ENCODE results near the gene FRAT1.
"Not testable (repeated sequence)": the region's sequence is repeated elsewhere in the genome, so short reads cannot be mapped to it uniquely, and the experiment has no call there.

The FRAT1 gene, protein sequence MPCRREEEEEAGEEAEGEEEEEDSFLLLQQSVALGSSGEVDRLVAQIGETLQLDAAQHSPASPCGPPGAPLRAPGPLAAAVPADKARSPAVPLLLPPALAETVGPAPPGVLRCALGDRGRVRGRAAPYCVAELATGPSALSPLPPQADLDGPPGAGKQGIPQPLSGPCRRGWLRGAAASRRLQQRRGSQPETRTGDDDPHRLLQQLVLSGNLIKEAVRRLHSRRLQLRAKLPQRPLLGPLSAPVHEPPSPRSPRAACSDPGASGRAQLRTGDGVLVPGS

DNA sequence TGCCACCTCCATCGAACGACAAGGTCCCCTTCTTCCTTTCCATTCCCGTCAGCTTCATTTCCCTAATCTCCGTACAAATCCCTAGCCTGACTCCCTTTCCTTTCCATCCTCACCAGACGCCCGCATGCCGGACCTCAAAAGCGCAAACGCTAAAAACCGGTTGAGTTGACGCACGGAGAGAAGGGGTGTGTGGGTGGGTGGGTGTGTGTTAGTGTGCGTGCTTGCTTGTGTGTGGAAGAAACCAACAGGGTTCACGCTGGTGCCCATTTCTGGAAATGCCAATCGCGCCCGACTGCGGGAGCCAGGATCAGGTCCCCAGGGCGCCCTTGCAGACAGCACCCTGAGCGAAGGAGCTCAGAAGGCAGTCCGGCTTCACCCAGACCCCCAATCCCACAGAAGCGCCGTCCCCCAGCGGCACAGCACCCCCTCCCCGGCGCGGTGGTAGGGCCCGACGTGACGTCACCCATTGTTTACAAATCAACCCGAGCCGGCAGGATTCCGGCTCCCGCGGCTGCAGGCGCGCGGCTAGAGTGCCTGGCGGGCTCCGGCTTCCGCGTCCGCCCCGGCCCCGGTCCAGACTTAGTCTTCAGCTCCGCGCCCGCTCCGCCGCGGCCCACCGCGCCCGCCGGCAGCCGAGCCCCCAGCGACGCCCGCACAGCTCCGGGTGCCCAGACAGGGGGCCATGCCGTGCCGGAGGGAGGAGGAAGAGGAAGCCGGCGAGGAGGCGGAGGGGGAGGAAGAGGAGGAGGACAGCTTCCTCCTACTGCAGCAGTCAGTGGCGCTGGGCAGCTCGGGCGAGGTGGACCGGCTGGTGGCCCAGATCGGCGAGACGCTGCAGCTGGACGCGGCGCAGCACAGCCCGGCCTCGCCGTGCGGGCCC, at the start of gene FRAT1:
FRAT1 (plus strand) TSS at position 500 of the 880 bp plus-strand sequence; CDS start at position 683, 183 bp downstream.
- peak; percentile 74 for DNase-seq (ENCODE audit: low read depth)

- no peak for DNase-seq (ENCODE audit: low read depth)
Observed at GRCh38 chr10:97270523-97271154, 48.4 kb upstream of the FRAT1 start.

DNA sequence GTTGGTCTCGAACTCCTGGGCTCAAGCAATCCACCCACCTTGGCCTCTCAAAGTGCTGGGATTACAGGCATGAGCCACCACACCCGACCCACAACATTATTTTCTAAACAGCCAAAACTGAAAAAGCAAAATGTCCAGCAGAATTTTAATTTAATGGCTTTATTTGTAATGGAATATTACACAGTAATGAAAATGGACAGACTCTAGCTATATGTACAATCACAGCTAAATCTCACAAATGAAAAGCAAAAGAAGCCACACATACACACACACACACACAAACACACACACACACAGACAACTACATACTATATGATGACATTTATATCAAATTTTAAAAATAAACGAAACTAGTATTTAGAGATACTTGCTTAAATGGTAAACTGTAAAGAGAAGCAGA, 45.4 kb upstream of the FRAT1 start:
- DNase-seq (ENCODE audit: low read depth): no peak

DNA sequence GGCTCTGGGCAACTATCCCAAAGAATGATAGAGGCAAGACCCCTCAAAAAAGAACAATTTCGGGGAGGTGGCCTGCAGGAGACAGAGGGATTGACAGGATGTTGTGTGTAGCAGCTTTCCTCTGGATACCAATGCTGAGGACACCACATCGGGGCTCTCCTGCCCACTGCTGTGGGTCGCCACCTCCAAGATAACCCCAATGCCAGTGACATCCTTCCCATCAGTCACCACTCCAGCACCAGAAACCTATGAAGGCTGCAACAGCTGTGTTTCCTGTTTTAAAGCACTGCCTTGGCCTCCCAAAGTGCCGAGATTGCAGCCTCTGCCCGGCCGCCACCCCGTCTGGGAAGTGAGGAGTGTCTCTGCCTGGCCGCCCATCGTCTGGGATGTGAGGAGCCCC, 44.2 kb upstream of the FRAT1 start:
- no peak for DNase-seq (ENCODE audit: low read depth)

GRCh38 chr10:97277551-97277950, 41.5 kb upstream of the FRAT1 start:
- no peak for DNase-seq (ENCODE audit: low read depth)

DNA sequence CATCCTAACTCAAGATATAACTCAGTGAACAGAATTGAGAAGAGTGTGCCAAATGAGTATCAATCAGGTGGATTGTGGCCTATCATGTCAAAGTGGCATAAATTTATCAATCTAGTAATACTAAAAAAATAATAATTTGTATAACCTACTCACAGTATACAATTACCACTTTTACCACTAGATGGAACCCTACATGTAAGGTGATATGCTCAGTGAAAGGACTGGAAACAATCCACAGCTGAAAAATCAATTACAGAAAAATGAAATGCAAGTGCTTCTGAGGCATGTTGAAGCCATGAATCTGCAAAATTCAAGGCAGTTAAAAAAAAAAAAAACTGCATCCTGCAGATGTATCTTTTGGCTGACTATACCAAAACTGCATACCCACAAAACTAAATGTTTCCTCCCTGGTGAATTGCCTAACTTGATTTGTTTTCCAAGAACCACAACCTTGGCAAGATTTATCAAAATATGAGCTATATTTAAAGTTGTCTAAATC, 40.5 kb upstream of the FRAT1 start:
- peak; percentile 87 for DNase-seq (ENCODE audit: low read depth)

DNA sequence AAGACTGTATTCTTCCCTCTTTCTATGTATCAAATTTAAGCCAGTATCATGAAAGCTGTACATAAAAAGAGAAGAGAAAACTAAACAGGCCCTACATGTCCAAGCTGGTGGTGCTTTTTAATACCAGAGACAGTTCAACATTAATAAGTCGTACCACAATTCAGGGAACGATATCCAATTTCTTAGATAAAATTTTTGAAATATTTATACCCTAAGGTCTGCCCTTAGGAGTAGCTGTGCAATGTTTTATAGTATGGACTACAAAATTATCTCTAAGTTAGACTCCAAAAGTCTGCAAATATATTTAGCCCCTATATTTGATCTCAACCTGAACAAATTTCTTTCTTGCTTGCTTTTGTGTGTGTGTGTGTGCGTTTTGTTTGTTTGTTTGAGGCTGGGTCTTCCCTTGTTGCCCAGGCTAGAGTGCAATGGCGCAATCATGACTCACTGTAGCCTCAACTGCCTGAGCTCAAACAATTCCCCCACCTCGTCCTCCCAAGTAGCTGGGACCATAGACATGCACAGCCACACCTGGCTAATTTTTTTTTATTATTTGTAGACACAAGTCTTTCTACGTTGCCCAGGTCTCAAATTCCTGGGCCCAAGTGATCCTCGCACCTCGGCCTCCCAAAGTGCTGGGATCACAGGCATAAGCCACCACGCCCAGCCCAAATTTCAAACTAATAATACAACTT, 39.8 kb upstream of the FRAT1 start:
- no peak for DNase-seq (ENCODE audit: low read depth)

DNA sequence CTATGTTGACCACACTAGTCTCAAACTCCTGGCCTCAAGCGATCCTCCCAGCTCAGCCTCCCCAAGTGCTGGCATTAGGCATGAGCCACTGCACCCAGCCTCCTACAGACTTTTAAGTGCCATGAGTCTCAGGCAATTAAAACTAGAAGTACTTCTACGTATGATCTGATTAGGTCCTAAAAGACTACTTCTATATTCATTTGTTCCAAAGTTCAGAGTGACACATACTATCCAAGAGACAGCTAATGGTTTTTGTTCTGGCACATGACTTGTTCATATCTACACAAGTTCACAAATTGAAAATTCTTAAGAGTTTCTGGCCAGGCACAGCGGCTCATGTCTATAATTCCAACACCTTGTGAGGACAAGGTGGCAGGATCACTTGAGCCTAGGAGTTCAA, 38.3 kb upstream of the FRAT1 start:
- no peak for DNase-seq (ENCODE audit: low read depth)

DNA sequence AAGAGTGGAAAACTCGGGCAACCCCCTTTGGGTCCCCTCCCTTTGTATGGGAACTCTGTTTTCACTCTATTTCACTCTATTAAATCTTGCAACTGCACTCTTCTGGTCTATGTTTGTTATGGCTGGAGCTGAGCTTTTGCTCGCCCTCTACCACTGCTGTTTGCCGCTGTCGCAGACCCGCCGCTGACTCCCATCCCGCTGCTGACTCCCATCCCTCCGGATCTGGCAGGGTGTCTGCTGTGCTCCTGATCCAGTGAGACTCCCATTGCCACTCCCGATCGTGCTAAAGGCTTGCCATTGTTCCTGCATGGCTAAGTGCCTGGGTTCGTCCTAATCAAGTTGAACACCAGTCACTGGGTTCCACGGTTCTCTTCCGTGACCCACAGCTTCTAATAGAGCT, 29.0 kb upstream of the FRAT1 start:
- not testable (repeated sequence) for DNase-seq (ENCODE audit: low read depth)

GRCh38 chr10:97290576-97291356, 28.3 kb upstream of the FRAT1 start:
- DNase-seq (ENCODE audit: low read depth): not testable (repeated sequence)

GRCh38 chr10:97291357-97292096, 27.5 kb upstream of the FRAT1 start:
- DNase-seq (ENCODE audit: low read depth): no peak

DNA sequence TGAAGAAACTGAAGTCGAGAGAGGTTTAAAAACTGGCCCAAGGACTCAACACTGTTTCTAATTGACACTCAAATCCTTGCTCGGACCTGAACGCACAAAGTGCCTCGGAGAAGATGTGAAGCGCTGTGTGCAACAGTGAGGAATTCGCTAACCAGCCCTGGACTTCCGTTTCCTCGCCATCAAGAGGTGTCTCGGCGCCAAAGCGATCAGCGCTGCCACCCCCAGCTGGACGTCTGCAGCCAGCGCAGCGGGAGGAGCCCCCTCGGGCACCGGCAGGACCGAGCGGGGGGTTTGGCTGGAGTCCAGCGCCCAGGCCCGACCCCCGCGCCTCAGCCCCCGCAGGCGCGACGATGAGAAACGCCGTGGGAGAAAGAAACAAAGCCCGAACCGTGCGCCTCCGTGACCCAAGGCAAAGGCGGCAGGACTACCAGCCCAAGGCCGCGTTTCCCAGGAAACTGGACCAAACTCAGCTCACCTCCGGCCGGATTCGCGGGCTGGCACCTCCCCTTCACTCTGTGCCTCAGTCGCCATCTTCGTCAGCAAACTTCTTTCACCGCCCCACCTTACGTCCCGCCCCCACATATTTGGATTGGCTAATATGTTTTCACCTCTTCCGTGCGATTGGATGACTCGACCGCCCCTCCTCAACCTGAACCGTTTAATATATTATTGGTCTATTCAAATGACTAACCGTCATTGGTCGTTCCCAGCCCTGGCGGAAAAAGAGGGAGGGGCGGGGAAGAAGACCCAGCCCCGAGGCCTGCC, 26.8 kb upstream of the FRAT1 start, which contains the start of gene ARHGAP19:
ARHGAP19 (minus strand) TSS at position 541 of the 765 bp plus-strand sequence; CDS start at position 531, 10 bp downstream.
- peak; percentile 98 for DNase-seq (ENCODE audit: low read depth)

DNA sequence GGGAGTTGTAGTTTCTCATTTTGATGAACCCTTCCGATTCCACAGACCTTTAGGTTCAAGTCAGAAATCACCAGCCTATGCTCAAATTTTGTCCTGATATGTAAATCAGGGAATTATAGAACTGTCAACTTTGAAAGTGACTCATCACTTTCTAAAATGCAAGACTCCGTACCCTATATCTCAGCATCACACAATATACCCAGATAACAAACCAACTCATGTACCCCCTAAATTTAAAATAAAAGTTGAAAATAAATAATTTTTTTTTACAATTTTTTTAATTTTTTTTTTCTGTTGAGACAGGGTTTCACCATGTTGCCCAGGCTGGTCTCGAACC, 26.2 kb upstream of the FRAT1 start:
- no peak for DNase-seq (ENCODE audit: low read depth)

DNA sequence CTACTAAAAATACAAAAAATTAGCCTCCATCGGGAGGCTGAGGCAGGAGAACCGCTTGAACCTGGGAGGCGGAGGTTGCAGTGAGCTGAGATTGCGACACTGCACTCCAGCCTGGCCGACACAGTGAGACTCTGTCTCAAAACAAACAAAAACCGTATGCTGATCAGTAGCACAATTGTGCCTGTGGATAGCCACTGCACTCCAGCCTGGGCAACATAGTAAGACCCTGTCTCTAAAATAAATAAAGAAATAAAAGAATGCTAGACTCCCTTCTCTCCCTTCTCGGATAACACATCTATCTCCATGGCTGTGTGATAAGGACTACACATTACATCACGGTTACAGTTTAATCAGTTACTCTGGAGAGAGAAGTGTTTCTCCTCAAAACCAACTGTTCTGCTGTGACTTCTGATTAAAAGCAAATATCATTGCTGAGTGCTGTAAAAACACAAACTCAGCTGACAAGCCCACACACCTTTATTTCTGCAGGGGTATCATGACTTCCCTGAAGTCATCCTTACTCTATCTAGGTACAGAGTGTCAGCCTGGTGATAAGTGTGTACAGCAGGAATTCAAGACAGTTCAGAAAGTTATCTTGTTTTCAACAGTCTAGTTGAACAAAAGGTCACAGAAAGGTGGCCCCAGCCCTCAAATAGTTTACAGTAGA, 21.4 kb upstream of the FRAT1 start:
- no peak for DNase-seq (ENCODE audit: low read depth)

DNA sequence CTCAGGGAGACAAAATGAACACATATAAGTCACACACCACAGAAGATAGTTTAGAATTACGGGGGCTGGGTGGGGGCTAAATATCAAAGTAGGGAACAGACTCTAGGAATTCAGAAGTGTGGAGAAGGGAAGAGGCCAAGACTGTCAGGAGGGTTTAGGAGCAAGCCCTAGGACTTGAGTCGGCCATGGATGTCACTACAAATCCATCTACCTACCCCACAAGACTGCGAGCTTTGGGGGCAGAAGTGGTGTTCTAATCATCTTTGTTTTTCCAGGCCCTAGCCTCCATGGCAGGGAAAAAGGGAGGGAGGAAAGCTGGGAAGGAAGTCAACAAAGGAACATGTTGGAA, 20.9 kb upstream of the FRAT1 start:
- DNase-seq (ENCODE audit: low read depth): no peak

GRCh38 chr10:97300980-97301379, 18.1 kb upstream of the FRAT1 start:
- DNase-seq (ENCODE audit: low read depth): no peak

GRCh38 chr10:97302088-97302791, 16.8 kb upstream of the FRAT1 start:
- no peak for DNase-seq (ENCODE audit: low read depth)

- DNase-seq (ENCODE audit: low read depth): no peak
Observed at GRCh38 chr10:97307441-97307840, 11.6 kb upstream of the FRAT1 start.
